SH-SY5Y (cell line): ENCODE results near the gene CA5B.

Experiments used
- GATA2 ChIP-seq: IDR thresholded peaks from 2 replicates; pipeline ENCODE4 v1.6.1; 2011; ENCODE audit warnings: mild to moderate bottlenecking, low read depth, low read length
- GATA3 ChIP-seq: IDR thresholded peaks from 2 replicates; pipeline ENCODE4 v1.6.1; 2011; ENCODE audit warnings: low read depth, mild to moderate bottlenecking, low read length, moderate library complexity

DNA sequence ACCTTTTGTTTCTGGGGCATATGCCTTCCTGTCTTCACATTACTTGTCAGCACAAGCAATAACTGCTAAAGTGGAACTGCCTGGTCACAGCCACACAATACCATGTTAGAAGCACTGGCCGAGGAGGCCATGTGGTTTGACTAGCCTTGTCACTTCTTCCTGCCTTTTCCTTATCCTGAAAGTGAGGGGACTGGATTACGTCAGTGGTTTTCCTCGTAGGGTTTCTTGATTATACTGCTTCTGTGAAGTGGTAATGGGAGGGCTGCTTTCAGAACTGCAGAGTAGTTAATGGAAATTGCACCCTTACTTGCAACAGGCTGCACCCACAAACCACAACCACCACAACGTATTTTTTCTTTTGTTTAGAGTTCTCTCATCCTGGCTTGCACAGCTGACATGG lies 78.8 kb downstream of the CA5B start:
- TF ChIP-seq GATA2 (no peak), GATA3 (no peak)
